ENCODE results near the gene PIGM.
A peak's percentile ranks its signal among the peaks of the same experiment; 100 is the strongest.

PIGM gene

DNA sequence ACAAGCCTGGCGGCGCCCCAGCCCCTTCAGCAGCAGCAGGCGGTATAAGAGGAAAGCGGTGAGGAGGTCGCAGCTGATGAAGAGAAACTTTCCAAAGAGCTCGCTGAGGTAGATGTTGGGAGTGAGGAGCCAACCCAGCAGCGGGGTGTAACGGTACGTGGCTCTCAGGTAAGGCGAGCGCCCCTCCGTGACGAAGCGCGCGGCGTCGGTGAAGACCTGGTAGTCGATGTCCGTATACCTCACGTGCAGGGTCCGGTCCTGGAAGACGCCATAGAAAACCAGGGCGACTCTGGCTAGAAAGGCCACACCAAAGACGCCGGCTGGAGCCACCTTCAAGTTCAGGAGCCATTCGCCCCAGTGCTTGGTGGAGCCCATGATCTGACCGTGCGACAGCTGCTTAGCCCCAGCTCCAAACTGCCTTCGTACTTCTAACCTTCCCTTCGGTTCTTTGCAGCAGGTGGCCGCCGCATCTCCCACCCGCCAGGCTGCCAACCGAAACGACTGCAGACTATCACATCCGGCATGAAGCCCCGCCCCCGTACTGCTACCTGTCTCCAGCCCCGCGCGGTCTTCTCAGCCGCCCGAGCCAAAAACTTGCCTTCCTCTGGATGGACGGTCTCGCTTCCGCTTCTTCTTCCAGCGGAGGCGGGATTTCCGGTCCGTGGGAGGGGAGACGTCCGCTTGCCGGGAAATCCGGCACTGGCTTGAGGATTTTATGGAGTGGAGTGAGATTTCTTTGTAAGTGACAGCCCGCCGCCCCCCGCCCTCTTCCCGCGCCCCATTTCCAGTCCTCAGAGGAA is at the start of gene PIGM:
TSS of gene PIGM (minus strand) at position 626 of the 800 bp plus-strand sequence. CDS start at position 375, 251 bp downstream.
- Histone ChIP-seq H3K27me3 (ENCODE audit: control insufficient read depth in 2 of 2, insufficient read depth in 2 of 2, low read length in 2 of 2) (no peaks in the 10 kb centered on the region), H3K9ac (ENCODE audit: low read depth in 1 of 2, low read length in 2 of 2) (peak within 1 kb of the TSS; percentile 75 to 84), H3K9me3 (ENCODE audit: control insufficient read depth in 2 of 2, low read length in 2 of 2) (no peaks in the 10 kb centered on the region), H3K36me3 (ENCODE audit: control insufficient read depth in 2 of 2, insufficient read depth in 2 of 2, low read length in 2 of 2) (no peaks in the 10 kb centered on the region), H3K27ac (ENCODE audit: low read depth in 2 of 2, low read length in 2 of 2) (peak within 1 kb of the TSS; percentile 59 to 70), H3K4me1 (ENCODE audit: control insufficient read depth in 2 of 2, insufficient read depth in 2 of 2, low read length in 2 of 2) (peaks cover 16 to 17% of the 10 kb centered on the region in 2 donors), H3K4me3 (ENCODE audit: low read length in 2 of 2) (peak within 1 kb of the TSS; percentile 95 to 97)

- Histone ChIP-seq H3K4me3 (ENCODE audit: low read length in 2 of 2) (no peak within 1 kb of the TSS), H3K36me3 (ENCODE audit: control insufficient read depth in 2 of 2, insufficient read depth in 2 of 2, low read length in 2 of 2) (no peaks in the 10 kb centered on the region), H3K9me3 (ENCODE audit: control insufficient read depth in 2 of 2, low read length in 2 of 2) (no peaks in the 10 kb centered on the region), H3K4me1 (ENCODE audit: control insufficient read depth in 2 of 2, insufficient read depth in 2 of 2, low read length in 2 of 2) (peaks cover 0 to 4% of the 10 kb centered on the region in 2 donors), H3K9ac (ENCODE audit: low read depth in 1 of 2, low read length in 2 of 2) (no peak within 1 kb of the TSS), H3K27ac (ENCODE audit: low read depth in 2 of 2, low read length in 2 of 2) (no peak within 1 kb of the TSS), H3K27me3 (ENCODE audit: control insufficient read depth in 2 of 2, insufficient read depth in 2 of 2, low read length in 2 of 2) (peaks cover 27 to 36% of the 10 kb centered on the region in 2 donors)
Measured at GRCh38 chr1:160081261-160081936, 49.6 kb upstream of the PIGM start, which contains the start of gene KCNJ9. KCNJ9 (plus strand) TSS chr1:160081538; CDS start chr1:160084031, 2,493 bp downstream.

- H3K4me3 ChIP-seq (ENCODE audit: low read length in 2 of 2): no peak overlapping the region
- no peak overlapping the region for H3K27ac ChIP-seq (ENCODE audit: low read depth in 2 of 2, low read length in 2 of 2)
- H3K27me3 ChIP-seq (ENCODE audit: control insufficient read depth in 2 of 2, insufficient read depth in 2 of 2, low read length in 2 of 2): peaks cover 27 to 36% of the 10 kb centered on the region in 2 donors
- H3K4me1 ChIP-seq (ENCODE audit: control insufficient read depth in 2 of 2, insufficient read depth in 2 of 2, low read length in 2 of 2): peaks cover 0 to 4% of the 10 kb centered on the region in 2 donors
- no peaks in the 10 kb centered on the region for H3K9me3 ChIP-seq (ENCODE audit: control insufficient read depth in 2 of 2, low read length in 2 of 2)
- H3K9ac ChIP-seq (ENCODE audit: low read depth in 1 of 2, low read length in 2 of 2): no peak overlapping the region
- no peaks in the 10 kb centered on the region for H3K36me3 ChIP-seq (ENCODE audit: control insufficient read depth in 2 of 2, insufficient read depth in 2 of 2, low read length in 2 of 2)
Measured at GRCh38 chr1:160080381-160081100, 48.8 kb upstream of the PIGM start.

DNA sequence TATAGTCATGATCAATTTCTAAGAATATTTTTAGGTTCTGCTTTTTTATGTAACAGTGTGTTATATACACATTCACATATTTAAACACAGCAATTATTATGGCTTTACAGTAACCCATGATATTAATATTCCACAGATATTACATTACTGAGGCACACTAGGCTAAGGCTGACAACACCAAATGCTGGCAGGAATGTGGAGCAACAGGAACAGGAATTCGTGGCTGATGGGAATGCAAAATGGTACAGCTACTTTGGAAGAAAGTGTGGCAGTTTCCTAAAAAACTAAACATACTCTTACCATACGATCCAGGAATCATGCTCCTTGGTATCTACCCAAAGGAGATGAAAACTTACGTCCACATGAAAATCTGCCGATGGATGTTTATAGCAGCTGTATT is 47.7 kb upstream of the PIGM start:
- Histone ChIP-seq H3K27me3 (ENCODE audit: control insufficient read depth in 2 of 2, insufficient read depth in 2 of 2, low read length in 2 of 2) (peaks cover 27 to 36% of the 10 kb centered on the region in 2 donors), H3K4me3 (ENCODE audit: low read length in 2 of 2) (no peak overlapping the region), H3K9ac (ENCODE audit: low read depth in 1 of 2, low read length in 2 of 2) (no peak overlapping the region), H3K9me3 (ENCODE audit: control insufficient read depth in 2 of 2, low read length in 2 of 2) (no peaks in the 10 kb centered on the region), H3K4me1 (ENCODE audit: control insufficient read depth in 2 of 2, insufficient read depth in 2 of 2, low read length in 2 of 2) (peaks cover 0 to 4% of the 10 kb centered on the region in 2 donors), H3K27ac (ENCODE audit: low read depth in 2 of 2, low read length in 2 of 2) (no peak overlapping the region), H3K36me3 (ENCODE audit: control insufficient read depth in 2 of 2, insufficient read depth in 2 of 2, low read length in 2 of 2) (no peaks in the 10 kb centered on the region)

- H3K4me1 ChIP-seq (ENCODE audit: control insufficient read depth in 2 of 2, insufficient read depth in 2 of 2, low read length in 2 of 2): no peaks in the 10 kb centered on the region
- H3K27ac ChIP-seq (ENCODE audit: low read depth in 2 of 2, low read length in 2 of 2): no peak overlapping the region
- peaks cover 27 to 33% of the 10 kb centered on the region in 2 donors for H3K27me3 ChIP-seq (ENCODE audit: control insufficient read depth in 2 of 2, insufficient read depth in 2 of 2, low read length in 2 of 2)
- H3K4me3 ChIP-seq (ENCODE audit: low read length in 2 of 2): no peak overlapping the region
- no peak overlapping the region for H3K9ac ChIP-seq (ENCODE audit: low read depth in 1 of 2, low read length in 2 of 2)
- H3K9me3 ChIP-seq (ENCODE audit: control insufficient read depth in 2 of 2, low read length in 2 of 2): no peaks in the 10 kb centered on the region
- H3K36me3 ChIP-seq (ENCODE audit: control insufficient read depth in 2 of 2, insufficient read depth in 2 of 2, low read length in 2 of 2): no peaks in the 10 kb centered on the region
Measured at GRCh38 chr1:160078512-160079195, 46.9 kb upstream of the PIGM start.

- Histone ChIP-seq H3K27ac (ENCODE audit: low read depth in 2 of 2, low read length in 2 of 2) (no peak overlapping the region), H3K9me3 (ENCODE audit: control insufficient read depth in 2 of 2, low read length in 2 of 2) (no peaks in the 10 kb centered on the region), H3K27me3 (ENCODE audit: control insufficient read depth in 2 of 2, insufficient read depth in 2 of 2, low read length in 2 of 2) (peaks cover 21 to 23% of the 10 kb centered on the region in 2 donors), H3K36me3 (ENCODE audit: control insufficient read depth in 2 of 2, insufficient read depth in 2 of 2, low read length in 2 of 2) (no peaks in the 10 kb centered on the region), H3K9ac (ENCODE audit: low read depth in 1 of 2, low read length in 2 of 2) (no peak overlapping the region), H3K4me3 (ENCODE audit: low read length in 2 of 2) (no peak overlapping the region), H3K4me1 (ENCODE audit: control insufficient read depth in 2 of 2, insufficient read depth in 2 of 2, low read length in 2 of 2) (no peaks in the 10 kb centered on the region)
Measured at GRCh38 chr1:160077486-160077885, 45.7 kb upstream of the PIGM start.

DNA sequence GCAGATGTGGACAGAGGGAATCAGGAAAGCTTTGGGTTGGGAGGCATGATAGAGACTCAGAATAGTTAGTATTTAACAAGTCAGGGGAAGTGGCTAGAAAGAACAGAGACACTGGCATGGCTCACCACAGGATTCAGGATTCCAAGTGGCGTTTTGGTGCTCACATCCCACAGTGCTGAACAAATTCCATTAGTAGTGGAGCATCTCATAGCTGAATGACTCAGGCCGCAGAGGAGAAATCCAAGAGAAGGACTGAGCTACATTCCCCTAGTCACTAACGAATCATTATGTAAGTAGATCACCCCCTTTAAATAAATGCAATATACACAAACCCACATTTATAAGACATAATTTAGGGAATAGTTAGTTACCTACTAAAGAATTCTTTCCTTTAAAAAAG is 44.5 kb upstream of the PIGM start:
- Histone ChIP-seq H3K9ac (ENCODE audit: low read depth in 1 of 2, low read length in 2 of 2) (no peak overlapping the region), H3K4me1 (ENCODE audit: control insufficient read depth in 2 of 2, insufficient read depth in 2 of 2, low read length in 2 of 2) (no peaks in the 10 kb centered on the region), H3K9me3 (ENCODE audit: control insufficient read depth in 2 of 2, low read length in 2 of 2) (no peaks in the 10 kb centered on the region), H3K27ac (ENCODE audit: low read depth in 2 of 2, low read length in 2 of 2) (no peak overlapping the region), H3K27me3 (ENCODE audit: control insufficient read depth in 2 of 2, insufficient read depth in 2 of 2, low read length in 2 of 2) (peaks cover 17 to 21% of the 10 kb centered on the region in 2 donors), H3K36me3 (ENCODE audit: control insufficient read depth in 2 of 2, insufficient read depth in 2 of 2, low read length in 2 of 2) (no peaks in the 10 kb centered on the region), H3K4me3 (ENCODE audit: low read length in 2 of 2) (no peak overlapping the region)

GRCh38 chr1:160075836-160076235 is 44.0 kb upstream of the PIGM start:
- Histone ChIP-seq H3K27ac (ENCODE audit: low read depth in 2 of 2, low read length in 2 of 2) (no peak overlapping the region), H3K27me3 (ENCODE audit: control insufficient read depth in 2 of 2, insufficient read depth in 2 of 2, low read length in 2 of 2) (peaks cover 13 to 20% of the 10 kb centered on the region in 2 donors), H3K9ac (ENCODE audit: low read depth in 1 of 2, low read length in 2 of 2) (no peak overlapping the region), H3K36me3 (ENCODE audit: control insufficient read depth in 2 of 2, insufficient read depth in 2 of 2, low read length in 2 of 2) (no peaks in the 10 kb centered on the region), H3K4me1 (ENCODE audit: control insufficient read depth in 2 of 2, insufficient read depth in 2 of 2, low read length in 2 of 2) (peaks cover 2% of the 10 kb centered on the region in 2 donors), H3K9me3 (ENCODE audit: control insufficient read depth in 2 of 2, low read length in 2 of 2) (no peaks in the 10 kb centered on the region), H3K4me3 (ENCODE audit: low read length in 2 of 2) (no peak overlapping the region)

DNA sequence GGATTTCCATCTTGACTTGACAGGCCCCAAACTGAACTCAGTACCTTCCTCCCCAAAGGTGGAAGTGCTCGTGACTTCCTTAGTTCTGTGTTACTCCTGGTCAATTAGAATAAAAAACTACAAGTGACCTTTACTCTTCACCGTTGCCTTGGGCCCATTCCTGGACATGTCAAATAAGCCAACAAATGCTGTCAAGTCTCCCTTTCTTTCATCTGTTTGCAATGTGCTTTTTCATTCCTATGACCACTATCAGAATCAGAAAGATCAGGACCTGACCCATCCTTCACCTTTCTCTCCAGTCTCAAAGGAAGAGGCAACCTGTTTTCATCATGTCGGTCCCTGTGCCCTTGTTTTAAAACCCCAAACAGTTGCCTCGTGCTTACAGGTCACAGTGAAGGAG is 43.1 kb upstream of the PIGM start:
- Histone ChIP-seq H3K4me1 (ENCODE audit: control insufficient read depth in 2 of 2, insufficient read depth in 2 of 2, low read length in 2 of 2) (peaks cover 5 to 7% of the 10 kb centered on the region in 2 donors), H3K4me3 (ENCODE audit: low read length in 2 of 2) (no peak overlapping the region), H3K27me3 (ENCODE audit: control insufficient read depth in 2 of 2, insufficient read depth in 2 of 2, low read length in 2 of 2) (peaks cover 9 to 11% of the 10 kb centered on the region in 2 donors), H3K9ac (ENCODE audit: low read depth in 1 of 2, low read length in 2 of 2) (no peak overlapping the region), H3K9me3 (ENCODE audit: control insufficient read depth in 2 of 2, low read length in 2 of 2) (no peaks in the 10 kb centered on the region), H3K36me3 (ENCODE audit: control insufficient read depth in 2 of 2, insufficient read depth in 2 of 2, low read length in 2 of 2) (no peaks in the 10 kb centered on the region), H3K27ac (ENCODE audit: low read depth in 2 of 2, low read length in 2 of 2) (no peak overlapping the region)

All from mucosa of rectum (tissue), 2 donors.